RWPE1 (cell line): ENCODE results near the gene PCDH9.

Experiments
- CTCF ChIA-PET: fragments of 350-600 bp; sonication (Branson Sonifier 250); formaldehyde crosslinking; extraction: SDS; loops from one replicate; lab custom pipeline; 2021; lab: Yijun Ruan, JAX
- POLR2A ChIA-PET: fragments of 400-600 bp; formaldehyde crosslinking; extraction: SDS; loops from one replicate; lab custom pipeline; 2020; ENCODE audit warnings: antibody characterized with exemption; ENCODE audit not compliant: low non-redundant PET; lab: Yijun Ruan, JAX
- DNase-seq: peaks from one replicate; pipeline ENCODE4 v3.0.0; 2012; ENCODE audit warnings: low spot score
- H3K27ac ChIP-seq: fragments of 450-650 bp; 2 replicates; pipeline ENCODE4 v1.5.1; 2017
- TF ChIP-seq, protein P1 (sequence below): fragments of 450-650 bp; conservative IDR thresholded peaks from 2 replicates; pipeline ENCODE4 v1.5.1; 2017; ENCODE audit warnings: low read depth, mild to moderate bottlenecking

PCDH9 gene

DNA sequence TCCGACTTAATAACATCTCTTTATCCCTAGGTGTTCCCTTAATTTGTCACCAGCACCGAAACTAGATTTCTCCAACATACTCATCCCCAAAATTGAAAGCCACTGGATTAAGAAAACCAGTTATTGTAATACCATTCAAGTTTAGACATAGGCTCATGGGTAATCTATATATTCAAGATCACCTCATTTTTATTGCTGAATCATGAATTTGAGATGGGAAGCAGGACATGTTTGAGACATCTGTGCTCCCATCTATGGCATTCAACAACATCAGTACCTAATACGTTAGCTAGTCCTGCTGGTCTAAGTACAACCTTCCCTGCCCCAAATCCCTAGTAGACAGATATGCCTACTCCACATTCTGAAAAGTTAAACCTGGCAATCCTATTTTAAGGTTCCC lies 820.6 kb downstream of the PCDH9 start:
- H3K27ac ChIP-seq: no peak overlapping the region
- TF ChIP-seq, protein P1, sequence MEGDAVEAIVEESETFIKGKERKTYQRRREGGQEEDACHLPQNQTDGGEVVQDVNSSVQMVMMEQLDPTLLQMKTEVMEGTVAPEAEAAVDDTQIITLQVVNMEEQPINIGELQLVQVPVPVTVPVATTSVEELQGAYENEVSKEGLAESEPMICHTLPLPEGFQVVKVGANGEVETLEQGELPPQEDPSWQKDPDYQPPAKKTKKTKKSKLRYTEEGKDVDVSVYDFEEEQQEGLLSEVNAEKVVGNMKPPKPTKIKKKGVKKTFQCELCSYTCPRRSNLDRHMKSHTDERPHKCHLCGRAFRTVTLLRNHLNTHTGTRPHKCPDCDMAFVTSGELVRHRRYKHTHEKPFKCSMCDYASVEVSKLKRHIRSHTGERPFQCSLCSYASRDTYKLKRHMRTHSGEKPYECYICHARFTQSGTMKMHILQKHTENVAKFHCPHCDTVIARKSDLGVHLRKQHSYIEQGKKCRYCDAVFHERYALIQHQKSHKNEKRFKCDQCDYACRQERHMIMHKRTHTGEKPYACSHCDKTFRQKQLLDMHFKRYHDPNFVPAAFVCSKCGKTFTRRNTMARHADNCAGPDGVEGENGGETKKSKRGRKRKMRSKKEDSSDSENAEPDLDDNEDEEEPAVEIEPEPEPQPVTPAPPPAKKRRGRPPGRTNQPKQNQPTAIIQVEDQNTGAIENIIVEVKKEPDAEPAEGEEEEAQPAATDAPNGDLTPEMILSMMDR: no peak
- POLR2A ChIA-PET: no interaction called here
- CTCF ChIA-PET: no interaction called here
- DNase-seq: no peak

DNA sequence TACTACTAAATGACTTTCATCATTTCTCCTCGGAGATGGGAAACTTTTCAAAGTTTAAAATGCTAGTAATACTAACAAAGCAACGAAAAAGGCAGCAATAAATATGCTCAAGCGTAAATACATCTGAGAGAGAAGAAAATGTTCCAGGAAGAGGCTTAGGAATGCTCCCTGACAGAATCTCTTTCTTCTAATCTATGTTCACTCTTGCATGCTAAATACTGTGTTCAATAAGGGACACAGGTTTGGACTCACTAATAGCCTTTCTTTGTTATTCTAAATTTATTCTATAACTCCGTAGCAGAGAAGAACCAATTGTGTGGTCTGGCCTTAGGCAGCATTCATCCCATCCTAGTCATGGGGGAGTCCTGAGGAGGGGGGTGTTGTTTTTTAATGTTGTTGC lies 823.0 kb downstream of the PCDH9 start:
- TF ChIP-seq, protein P1: no peak
- H3K27ac ChIP-seq: no peak overlapping the region
- CTCF ChIA-PET: no interaction called here
- POLR2A ChIA-PET: no interaction called here
- DNase-seq: no peak

DNA sequence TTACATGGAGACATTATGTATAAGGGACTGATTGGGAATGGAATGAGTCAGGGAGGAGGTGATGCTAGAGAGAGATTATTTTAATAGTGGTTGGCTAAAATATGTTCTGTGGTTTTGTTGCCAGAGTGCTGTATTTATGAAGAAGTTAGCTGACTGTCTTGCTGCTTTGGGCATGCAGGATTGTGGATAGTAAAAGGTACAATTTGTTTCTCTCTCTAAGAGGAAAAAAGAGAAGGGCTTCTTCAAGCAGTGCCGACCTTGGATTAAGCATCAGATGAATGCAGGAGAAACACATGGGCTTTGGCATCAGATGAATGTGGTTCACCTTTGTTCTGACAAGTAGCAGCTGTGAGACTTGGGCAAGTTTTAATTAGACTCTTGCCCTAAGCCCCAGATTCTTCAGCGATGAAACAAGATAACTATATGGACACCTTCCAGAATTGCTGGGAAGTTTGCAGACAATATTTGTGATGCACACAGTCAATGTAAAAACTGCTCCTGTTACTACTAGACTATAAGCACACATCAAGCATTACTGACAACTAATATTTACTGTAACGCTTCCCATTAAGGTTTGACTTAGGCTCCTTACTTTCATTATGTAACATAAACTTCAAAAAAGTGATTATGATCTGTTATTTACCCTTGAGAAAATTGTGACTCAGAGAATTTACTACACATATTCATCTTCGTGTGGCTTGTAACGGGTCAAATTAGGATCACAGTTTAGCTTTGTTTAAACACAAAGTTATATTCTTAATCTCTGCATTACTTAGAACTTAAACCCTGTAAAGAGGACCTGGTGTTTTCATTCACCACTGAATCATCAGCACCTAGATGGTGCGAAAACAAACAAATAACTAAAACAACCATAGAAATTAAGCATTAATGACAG lies 824.0 kb downstream of the PCDH9 start:
- TF ChIP-seq, protein P1: no peak
- peak; percentile 3 for DNase-seq
- no peak overlapping the region for H3K27ac ChIP-seq
- ChIA-PET POLR2A (no interaction called here), CTCF (no interaction called here)

DNA sequence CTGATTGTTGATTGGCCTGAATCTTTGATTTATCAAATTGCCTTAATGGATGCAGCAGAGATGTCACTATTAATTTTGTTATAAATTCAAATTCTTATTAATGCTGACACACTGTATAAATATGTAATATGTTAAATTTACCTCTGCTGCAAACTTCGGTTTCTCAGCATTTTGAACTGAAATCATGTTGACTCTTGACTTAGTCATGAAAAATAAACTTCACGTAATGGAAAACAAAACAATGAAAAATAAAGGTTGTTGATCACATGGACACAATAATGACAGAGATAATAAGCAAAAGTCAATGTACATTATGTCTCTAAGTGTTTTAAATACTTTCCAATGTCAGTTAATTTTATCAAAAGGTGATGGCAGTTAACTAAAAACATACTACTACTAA lies 827.6 kb downstream of the PCDH9 start:
- TF ChIP-seq, protein P1: no peak
- ChIA-PET CTCF (interaction anchor here (0.6 to 1.2 kb wide), 3 partner anchors 8 to 711 kb away, joined by 5 to 9 read pairs (median 7); no protein-coding TSS in a partner anchor), POLR2A (no interaction called here)
- DNase-seq: no peak
- H3K27ac ChIP-seq: no peak overlapping the region

DNA sequence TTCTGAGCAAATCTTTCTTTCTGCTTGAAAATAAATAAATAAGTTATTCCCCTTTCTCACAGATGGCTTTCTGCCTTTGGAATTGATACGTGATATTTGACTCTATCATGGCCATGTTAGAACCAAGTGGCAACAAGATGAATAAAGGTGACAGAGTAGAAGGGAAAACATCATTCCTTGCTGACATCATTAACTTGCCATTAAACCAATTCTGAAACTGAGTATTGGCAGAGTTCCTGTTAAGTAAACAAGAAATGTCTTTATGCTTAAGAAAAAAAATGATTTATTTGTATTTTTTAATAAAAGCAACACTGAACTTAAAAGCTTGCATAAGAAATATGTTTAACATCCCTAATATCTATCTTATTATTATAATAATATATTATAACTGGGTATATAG lies 828.1 kb downstream of the PCDH9 start:
- no peak for DNase-seq
- H3K27ac ChIP-seq: no peak overlapping the region
- TF ChIP-seq, protein P1: no peak
- POLR2A ChIA-PET: no interaction called here
- CTCF ChIA-PET: no interaction called here

DNA sequence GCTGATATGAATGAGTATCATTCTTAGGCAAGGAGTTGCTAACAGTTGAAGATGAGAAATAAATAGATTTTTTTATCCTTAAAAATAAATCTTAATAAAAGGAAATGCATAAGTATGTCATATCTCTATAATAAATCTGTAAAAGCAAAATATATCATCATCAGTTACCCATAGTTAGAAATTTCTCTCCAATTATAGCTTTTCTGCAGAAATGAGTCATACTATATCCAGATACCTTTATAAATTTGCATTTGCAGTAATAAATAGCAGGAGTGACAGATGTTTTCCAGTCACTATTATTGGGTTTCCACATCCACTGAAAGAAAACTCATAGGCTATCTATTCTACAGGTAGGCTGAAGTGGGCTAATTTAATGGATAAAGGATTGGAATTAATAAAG lies 829.8 kb downstream of the PCDH9 start:
- no peak for DNase-seq
- POLR2A ChIA-PET: no interaction called here
- no peak overlapping the region for H3K27ac ChIP-seq
- TF ChIP-seq, protein P1: no peak
- CTCF ChIA-PET: no interaction called here
